ENCODE data around the gene KRTAP10-11. TPM values are rescaled to one million over a fixed set of nuclear protein-coding genes. Genes with fewer than 3 reads are reported as not detected.

KRTAP10-11 gene
- total and polyA plus RNA-seq, 2 of the 8 experiments (the other 6 are each of a cell fraction or from before 2014, with no cell fraction given), result not detected

DNA sequence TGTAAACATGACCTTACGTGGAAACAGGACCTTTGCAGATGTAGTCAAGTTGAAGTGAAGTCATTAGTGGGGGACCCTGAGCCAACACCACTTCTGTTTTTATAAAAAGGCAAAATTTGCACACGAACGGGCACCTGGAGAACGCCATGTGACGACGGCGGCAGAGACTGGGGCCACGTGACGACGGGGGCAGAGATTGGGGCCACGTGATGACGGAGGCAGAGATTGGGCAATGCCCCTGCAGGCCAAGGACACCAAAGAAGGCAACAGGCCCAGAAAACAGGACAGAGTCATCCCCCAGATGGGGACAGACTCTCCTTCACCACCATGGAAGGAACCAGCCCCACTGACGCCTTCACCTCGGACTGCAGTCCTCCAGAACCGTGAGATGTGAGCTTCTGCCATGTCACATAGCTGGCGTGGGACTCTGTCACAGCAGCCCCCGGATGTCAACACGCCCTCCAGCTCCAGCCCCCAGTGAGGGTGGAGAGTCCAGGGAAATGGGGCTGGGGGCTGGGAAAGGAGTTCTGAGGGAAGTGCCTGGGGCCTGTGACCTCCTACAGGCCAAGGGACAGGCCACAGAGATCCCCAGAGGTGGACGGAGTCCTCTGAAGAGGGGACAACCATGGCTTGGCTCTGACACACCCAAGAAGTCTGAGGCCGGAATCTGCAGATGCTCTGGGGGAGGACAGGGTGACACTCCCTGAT is 4.2 kb downstream of the KRTAP10-11 start:
- Histone ChIP-seq H3K56ac (replicated peaks; ENCODE audit: insufficient read length, low read depth, low read length) (no peak overlapping the region), H3K14ac (ENCODE audit: insufficient read length) (no peak overlapping the region), H3K9ac (replicated peaks in 1 of 4; ENCODE audit: extremely low read depth in 1 of 4, low read depth in 3 of 4, low read length in 3 of 4) (no peak overlapping the region), H4K20me1 (replicated peaks in 1 of 2; ENCODE audit: control insufficient read depth in 1 of 2, insufficient read depth in 2 of 2, low read length in 2 of 2) (no peaks in the 10 kb centered on the region), H3K4me3 (ENCODE audit: extremely low read depth in 1 of 4, insufficient read depth in 2 of 4, low read depth in 3 of 4, low read length in 4 of 4) (no peak overlapping the region), H3K23ac (ENCODE audit: insufficient read length) (no peak overlapping the region), H3K79me2 (ENCODE audit: control insufficient read depth in 1 of 2, insufficient read depth in 2 of 2, low read length in 2 of 2) (no peaks in the 10 kb centered on the region), H3K9me3 (ENCODE audit: insufficient read depth in 2 of 2, low read depth in 1 of 2, low read length in 1 of 2) (no peaks in the 10 kb centered on the region; a peak in 1 of 4 replicates), H2BK20ac (ENCODE audit: low read length) (no peak overlapping the region), H3K27ac (ENCODE audit: low read depth, low read length) (no peak overlapping the region), H2BK15ac (ENCODE audit: low read length) (no peak overlapping the region), H2AK5ac (ENCODE audit: low read depth, low read length) (no peak overlapping the region), H3K4me2 (ENCODE audit: insufficient read depth in 1 of 2, low read depth in 2 of 2, low read length in 2 of 2) (no peak overlapping the region), H4K8ac (ENCODE audit: extremely low read depth, insufficient read depth, low read length) (no peak overlapping the region), H3K4ac (replicated peaks; ENCODE audit: insufficient read length, low read depth, low read length) (no peak overlapping the region), H3K23me2 (ENCODE audit: low read depth, low read length) (no peaks in the 10 kb centered on the region), H2BK12ac (ENCODE audit: low read depth, low read length) (no peak overlapping the region), H2BK5ac (ENCODE audit: low read depth, low read length) (no peak overlapping the region), H3K79me1 (ENCODE audit: low read depth, low read length) (no peaks in the 10 kb centered on the region; the same call in 1 of the 2 replicates), H3K18ac (ENCODE audit: extremely low read depth, low read length) (no peak overlapping the region), H2BK120ac (replicated peaks; ENCODE audit: low read depth, low read length) (no peak overlapping the region), H3K27me3 (replicated peaks in 1 of 4; ENCODE audit: control insufficient read depth in 3 of 4, extremely low read depth in 1 of 4, insufficient read depth in 3 of 4, low read length in 3 of 4) (peaks cover 0 to 2% (median 0%) of the 10 kb centered on the region in 4 experiments; a peak in 1 of 7 replicates), H4K5ac (ENCODE audit: insufficient read length, low read depth, low read length) (no peak overlapping the region), H2AFZ (ENCODE audit: low read length) (no peak overlapping the region), H3K36me3 (ENCODE audit: control insufficient read depth in 2 of 4, insufficient read depth in 4 of 4, low read length in 3 of 4) (no peaks in the 10 kb centered on the region), H4K91ac (replicated peaks; ENCODE audit: insufficient read length, low read length) (peak overlapping the region; percentile 39), H3K4me1 (replicated peaks in 1 of 4; ENCODE audit: control insufficient read depth in 3 of 4, insufficient read depth in 4 of 4, low read length in 3 of 4) (peaks cover 0 to 14% (median 4%) of the 10 kb centered on the region in 4 experiments; a peak in 3 of 7 replicates)
- no peak for DNase-seq (ENCODE audit: low read depth in 1 of 2, low spot score in 2 of 2)
- POLR2A ChIA-PET (ENCODE audit: partially characterized antibody), result no interaction called here
- 89% methylated on average over 20 of the region's 20 CpGs; no CpG with 5 or more reads in 1 of the 2 experiments for WGBS, 2 experiments (ENCODE audit: extremely low coverage in 1 of 2, insufficient coverage in 1 of 2, insufficient read length in 1 of 2, insufficient replicate concordance in 2 of 2, low coverage in 1 of 2, low lambda C conversion rate in 2 of 2, missing lambda C conversion rate in 1 of 2)
- FAIRE-seq, result no peak
- CTCF ChIA-PET (ENCODE audit: partially characterized antibody), result interaction anchor here (0.6 to 1.6 kb wide), 3 partner anchors 14 to 360 kb away, joined by 3 to 4 read pairs (median 3); no protein-coding TSS in a partner anchor
- TF ChIP-seq PHF8 (conservative IDR thresholded peaks at IDR 0.05; ENCODE audit: low read depth, low read length) (no peak), TAF1 (IDR thresholded peaks at IDR 0.05; ENCODE audit: low read depth, low read length) (no peak), TBP (IDR thresholded peaks at IDR 0.05; ENCODE audit: low read depth, low read length) (no peak), JUN (IDR thresholded peaks at IDR 0.05; ENCODE audit: low read depth, low read length) (no peak), SIRT6 (IDR thresholded peaks at IDR 0.05; ENCODE audit: low read length) (no peak), KDM4A (IDR thresholded peaks at IDR 0.05; ENCODE audit: low read depth, low read length, severe bottlenecking) (no peak), YY1 (IDR thresholded peaks at IDR 0.05; ENCODE audit: low read depth, low read length) (no peak), CBX8 (IDR thresholded peaks at IDR 0.05; ENCODE audit: borderline replicate concordance, low read depth, low read length) (no peak), CTBP2 (IDR thresholded peaks at IDR 0.05; ENCODE audit: borderline replicate concordance, insufficient read depth, insufficient read length, low read length) (no peak)
- TF ChIP-seq, protein P1, sequence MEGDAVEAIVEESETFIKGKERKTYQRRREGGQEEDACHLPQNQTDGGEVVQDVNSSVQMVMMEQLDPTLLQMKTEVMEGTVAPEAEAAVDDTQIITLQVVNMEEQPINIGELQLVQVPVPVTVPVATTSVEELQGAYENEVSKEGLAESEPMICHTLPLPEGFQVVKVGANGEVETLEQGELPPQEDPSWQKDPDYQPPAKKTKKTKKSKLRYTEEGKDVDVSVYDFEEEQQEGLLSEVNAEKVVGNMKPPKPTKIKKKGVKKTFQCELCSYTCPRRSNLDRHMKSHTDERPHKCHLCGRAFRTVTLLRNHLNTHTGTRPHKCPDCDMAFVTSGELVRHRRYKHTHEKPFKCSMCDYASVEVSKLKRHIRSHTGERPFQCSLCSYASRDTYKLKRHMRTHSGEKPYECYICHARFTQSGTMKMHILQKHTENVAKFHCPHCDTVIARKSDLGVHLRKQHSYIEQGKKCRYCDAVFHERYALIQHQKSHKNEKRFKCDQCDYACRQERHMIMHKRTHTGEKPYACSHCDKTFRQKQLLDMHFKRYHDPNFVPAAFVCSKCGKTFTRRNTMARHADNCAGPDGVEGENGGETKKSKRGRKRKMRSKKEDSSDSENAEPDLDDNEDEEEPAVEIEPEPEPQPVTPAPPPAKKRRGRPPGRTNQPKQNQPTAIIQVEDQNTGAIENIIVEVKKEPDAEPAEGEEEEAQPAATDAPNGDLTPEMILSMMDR (IDR thresholded peaks at IDR 0.05; ENCODE audit: control extremely low read depth in 1 of 3, insufficient read depth in 1 of 3, low read depth in 1 of 3, low read length in 3 of 3), result no peak
